Measurements from ENCODE around the gene HSPG2. TPM values are rescaled to one million over a fixed set of nuclear protein-coding genes. Genes with fewer than 3 reads are reported as not detected.

HSPG2 gene
- total RNA-seq, 2 donors from 2014 or later, result 1.2 to 1.6 TPM

DNA sequence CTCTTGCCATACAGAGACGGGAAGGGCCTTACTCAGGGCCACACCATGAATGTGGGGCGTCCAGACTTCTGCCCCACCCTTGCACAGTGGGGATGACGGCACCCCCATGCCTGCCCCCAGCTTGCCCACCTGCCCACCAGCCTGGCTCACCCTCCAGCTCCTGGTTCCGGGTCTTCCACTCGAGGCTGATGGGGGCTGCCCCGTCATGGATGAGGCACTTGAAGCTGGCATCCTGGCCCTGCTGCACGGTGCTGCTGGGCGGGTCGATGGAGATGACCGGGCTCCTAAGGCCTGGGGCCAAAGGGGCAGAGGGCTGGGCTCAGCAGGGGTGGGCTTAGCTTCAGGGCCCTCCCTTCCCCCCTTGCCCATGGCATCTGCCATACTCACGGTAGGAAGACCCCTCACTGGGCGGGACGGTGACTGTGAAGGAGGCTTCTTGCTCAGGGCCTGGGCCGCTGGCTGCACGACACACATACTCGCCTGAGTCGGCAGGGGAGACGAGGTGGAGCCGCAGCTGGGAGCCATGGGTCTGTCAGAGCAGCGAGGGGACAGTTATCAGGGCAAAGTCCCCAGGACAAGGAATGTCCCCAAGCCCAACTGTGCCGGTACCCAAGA, 95.2 kb downstream of the HSPG2 start:
- no peak for DNase-seq

DNA sequence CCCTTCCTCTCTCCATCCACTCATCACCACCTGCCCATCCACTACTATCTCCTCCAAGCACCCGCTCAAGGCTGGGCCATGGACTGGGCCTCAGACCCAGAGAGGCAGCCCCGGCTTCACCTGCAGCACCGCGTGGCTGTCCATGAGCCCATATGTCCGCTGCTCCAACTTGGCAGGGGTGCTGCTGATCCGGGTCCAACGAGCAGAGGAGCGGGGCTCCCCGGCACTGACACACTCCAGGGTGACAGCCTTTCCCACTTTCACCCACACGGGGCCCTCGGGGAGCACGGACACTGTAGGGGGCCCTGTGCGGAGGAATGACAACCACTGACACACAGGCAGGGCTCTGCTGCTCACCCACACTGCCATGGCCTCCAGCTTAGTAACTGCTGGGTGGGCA, 96.1 kb downstream of the HSPG2 start:
- H3K36me3 Mint-ChIP-seq (ENCODE audit: low read depth), result no peaks in the 10 kb centered on the region
- no peaks in the 10 kb centered on the region for H3K4me1 Mint-ChIP-seq
- no peak overlapping the region for H3K27ac Mint-ChIP-seq
- no peaks in the 10 kb centered on the region for H3K9me3 ChIP-seq (ENCODE audit: control insufficient read depth, low read length, poor library complexity, severe bottlenecking)
- H3K27me3 Mint-ChIP-seq, result no peaks in the 10 kb centered on the region
- ATAC-seq (no peak), DNase-seq (no peak)
- H3K4me3 Mint-ChIP-seq, result no peak overlapping the region

More for the DNA sequence above, 95.2 kb downstream of the HSPG2 start:
- ATAC-seq, result no peak
- no peak overlapping the region for H3K4me3 Mint-ChIP-seq
- no peaks in the 10 kb centered on the region for H3K9me3 ChIP-seq (ENCODE audit: control insufficient read depth, low read length, poor library complexity, severe bottlenecking)
- no peaks in the 10 kb centered on the region for H3K36me3 Mint-ChIP-seq (ENCODE audit: low read depth)
- no peak overlapping the region for H3K27ac Mint-ChIP-seq
- no peaks in the 10 kb centered on the region for H3K4me1 Mint-ChIP-seq
- no peaks in the 10 kb centered on the region for H3K27me3 Mint-ChIP-seq

DNA sequence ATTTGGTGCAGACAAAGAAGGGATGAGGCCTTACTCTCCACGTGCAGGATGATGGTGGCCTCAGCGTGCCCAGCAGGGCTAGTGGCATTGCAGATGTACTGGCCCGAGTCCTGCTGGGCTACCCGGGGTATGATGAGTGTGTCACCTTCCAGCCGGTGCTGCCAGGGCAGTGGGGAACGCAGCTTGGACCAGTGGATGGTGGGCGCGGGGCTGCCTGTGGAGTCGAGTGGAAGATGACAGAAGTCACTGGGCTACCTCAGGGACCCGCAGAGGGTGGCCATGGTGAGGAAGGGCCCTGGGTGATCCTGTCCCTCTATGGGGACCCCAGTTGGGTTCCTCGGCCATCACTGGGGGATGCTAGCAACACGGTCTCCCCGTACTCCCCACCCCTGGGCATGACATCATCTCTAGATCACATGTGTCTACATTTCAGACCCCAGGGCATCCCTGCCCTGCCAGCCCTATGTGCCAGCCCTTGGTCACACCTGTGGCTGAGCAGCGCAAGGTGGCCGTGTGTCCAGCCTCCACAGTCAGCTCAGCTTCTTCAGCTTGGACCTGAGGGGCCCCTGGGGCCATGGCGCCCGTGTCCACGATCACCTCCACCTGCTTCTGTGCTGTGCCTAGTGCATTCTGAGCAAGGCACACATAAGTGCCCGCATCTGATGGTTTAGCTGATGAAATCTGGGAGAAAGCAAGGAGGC, 97.6 kb downstream of the HSPG2 start:
- ATAC-seq (no peak), DNase-seq (no peak)
- Mint-ChIP-seq H3K4me3 (no peak overlapping the region), H3K36me3 (ENCODE audit: low read depth) (no peaks in the 10 kb centered on the region), H3K27me3 (no peaks in the 10 kb centered on the region), H3K4me1 (no peaks in the 10 kb centered on the region), H3K27ac (no peak overlapping the region)
- H3K9me3 ChIP-seq (ENCODE audit: control insufficient read depth, low read length, poor library complexity, severe bottlenecking), result no peaks in the 10 kb centered on the region

DNA sequence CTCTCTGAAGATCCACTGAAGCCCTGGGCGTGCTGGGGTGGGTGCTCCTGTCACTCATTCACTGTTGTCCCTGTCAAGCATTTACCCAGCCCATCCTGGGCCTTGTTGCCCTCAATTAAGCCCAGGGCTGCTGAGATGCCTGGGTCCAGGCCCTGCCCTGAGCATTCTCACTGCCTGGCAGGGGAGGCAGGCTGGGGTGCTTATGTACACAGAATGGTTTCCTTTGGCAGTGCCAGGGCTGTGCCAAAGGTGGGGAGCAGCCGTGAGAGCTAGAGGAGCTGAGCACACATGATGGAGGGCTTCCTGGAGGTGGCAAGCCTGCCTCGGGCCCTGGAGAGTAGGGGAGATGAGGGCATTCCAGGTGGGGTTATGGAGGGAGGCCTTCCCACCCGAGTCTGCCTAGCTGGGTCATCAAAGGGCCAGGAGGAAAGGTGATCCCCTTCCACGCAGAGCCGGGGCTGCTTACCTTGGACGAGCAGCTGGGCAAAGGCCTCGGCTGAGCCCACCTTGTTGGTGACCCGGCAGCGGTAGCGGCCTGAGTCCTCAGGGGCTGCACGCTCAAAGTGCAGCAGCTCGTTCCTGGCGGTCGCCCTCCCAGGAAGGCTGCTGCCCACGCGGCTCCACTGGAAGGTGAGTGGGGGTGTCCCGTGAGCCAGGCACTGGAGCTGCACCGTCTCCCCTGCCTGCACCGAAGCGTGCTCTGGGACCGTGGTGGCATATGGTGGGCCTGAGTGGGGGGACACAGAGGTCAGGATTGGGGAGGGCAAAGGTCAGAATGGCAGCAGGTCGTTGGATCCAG, 98.6 kb downstream of the HSPG2 start:
- no peaks in the 10 kb centered on the region for H3K27me3 Mint-ChIP-seq
- no peaks in the 10 kb centered on the region for H3K4me1 Mint-ChIP-seq

DNA sequence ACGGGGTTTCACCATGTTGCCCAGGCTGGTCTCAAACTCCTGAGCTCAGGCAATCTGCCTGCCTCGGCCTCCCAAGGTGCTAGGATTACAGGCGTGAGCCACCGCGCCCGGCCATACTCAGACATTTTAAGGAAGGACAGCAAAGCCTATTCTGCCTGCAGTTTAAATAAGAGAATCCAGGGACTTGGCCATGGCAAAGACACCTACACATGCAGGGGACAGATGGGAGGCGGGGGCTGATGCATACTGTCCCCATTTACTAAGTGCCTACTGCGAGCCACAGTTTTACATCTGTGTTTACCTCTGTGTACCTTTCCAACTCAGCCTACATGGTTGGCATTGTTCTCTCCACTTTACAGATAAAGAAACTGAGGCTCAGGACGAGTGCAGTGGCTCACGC, 99.6 kb downstream of the HSPG2 start:
- DNase-seq (no peak), ATAC-seq (no peak)
- no peaks in the 10 kb centered on the region for H3K9me3 ChIP-seq (ENCODE audit: control insufficient read depth, low read length, poor library complexity, severe bottlenecking)
- Mint-ChIP-seq H3K27ac (no peak overlapping the region), H3K4me3 (no peak overlapping the region), H3K4me1 (no peaks in the 10 kb centered on the region), H3K27me3 (no peaks in the 10 kb centered on the region), H3K36me3 (ENCODE audit: low read depth) (no peaks in the 10 kb centered on the region)

More for the DNA sequence above, 98.6 kb downstream of the HSPG2 start:
- Mint-ChIP-seq H3K36me3 (ENCODE audit: low read depth) (no peaks in the 10 kb centered on the region), H3K27ac (no peak overlapping the region), H3K4me3 (no peak overlapping the region)
- H3K9me3 ChIP-seq (ENCODE audit: control insufficient read depth, low read length, poor library complexity, severe bottlenecking), result no peaks in the 10 kb centered on the region
- DNase-seq (no peak), ATAC-seq (no peak)

DNA sequence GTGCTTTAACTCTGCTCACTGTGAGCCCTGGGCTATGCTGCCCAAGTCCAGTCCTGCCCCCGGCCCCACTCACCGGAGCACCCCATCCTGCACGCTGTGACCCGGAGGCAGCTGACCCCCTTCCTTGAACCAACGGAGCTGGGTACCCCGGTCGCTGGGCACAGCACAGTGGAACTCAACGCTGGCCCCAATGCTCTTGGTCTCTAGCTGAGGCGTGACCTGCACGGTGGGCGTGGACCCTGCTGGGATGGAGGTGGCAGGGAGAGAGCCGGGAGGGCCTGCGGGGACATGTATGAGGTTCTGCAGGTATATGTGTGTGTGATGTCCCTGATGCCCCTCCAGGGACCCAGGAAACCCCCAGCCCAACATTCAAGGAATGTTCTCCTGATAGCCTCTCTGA, 100.4 kb downstream of the HSPG2 start:
- no peak overlapping the region for H3K4me3 Mint-ChIP-seq
- H3K36me3 Mint-ChIP-seq (ENCODE audit: low read depth), result no peaks in the 10 kb centered on the region
- no peak for DNase-seq
- H3K27ac Mint-ChIP-seq, result no peak overlapping the region
- ATAC-seq, result no peak
- H3K9me3 ChIP-seq (ENCODE audit: control insufficient read depth, low read length, poor library complexity, severe bottlenecking), result no peaks in the 10 kb centered on the region
- H3K4me1 Mint-ChIP-seq, result no peaks in the 10 kb centered on the region
- no peaks in the 10 kb centered on the region for H3K27me3 Mint-ChIP-seq

DNA sequence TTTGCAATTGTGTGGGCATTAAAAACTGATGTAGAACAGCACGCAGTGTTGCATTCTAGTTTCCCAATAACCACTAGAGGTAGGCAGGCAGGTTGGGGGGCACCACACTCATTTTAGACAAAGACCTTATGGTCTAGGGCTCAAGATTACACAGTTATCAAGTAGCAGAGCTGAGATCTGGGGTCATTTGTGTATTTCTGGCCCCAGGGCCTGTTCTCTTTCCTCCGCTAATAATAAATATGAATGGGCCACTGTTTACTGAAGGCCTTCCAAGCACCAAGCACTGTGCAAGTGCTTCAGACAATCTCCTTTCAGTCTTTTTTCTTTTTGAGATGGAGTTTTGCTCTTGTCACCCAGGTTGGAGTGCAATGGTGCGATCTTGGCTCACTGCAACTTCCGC, 101.1 kb downstream of the HSPG2 start:
- Mint-ChIP-seq H3K4me1 (no peaks in the 10 kb centered on the region), H3K36me3 (ENCODE audit: low read depth) (no peaks in the 10 kb centered on the region), H3K27me3 (no peaks in the 10 kb centered on the region), H3K4me3 (no peak overlapping the region), H3K27ac (no peak overlapping the region)
- DNase-seq (no peak), ATAC-seq (no peak)
- H3K9me3 ChIP-seq (ENCODE audit: control insufficient read depth, low read length, poor library complexity, severe bottlenecking), result no peaks in the 10 kb centered on the region

DNA sequence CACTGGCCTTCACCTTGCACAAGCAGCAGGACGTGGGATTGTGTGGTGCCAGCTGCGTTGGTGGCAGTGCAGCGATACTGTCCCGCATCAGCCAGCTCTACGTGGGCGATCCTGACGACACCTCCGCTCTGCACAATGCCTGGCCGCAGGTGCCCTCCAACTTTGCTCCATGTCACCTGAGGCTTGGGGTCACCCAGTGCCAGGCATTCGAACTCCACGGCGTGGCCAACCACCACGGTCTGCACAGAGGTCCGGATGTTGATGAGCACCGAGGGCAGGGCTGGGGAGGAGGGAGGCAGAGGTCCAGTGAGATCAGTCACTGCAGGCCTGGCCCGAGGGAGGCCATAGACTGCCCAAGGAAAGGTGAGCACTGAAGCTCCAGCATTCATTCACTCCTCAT, 102.4 kb downstream of the HSPG2 start:
- Mint-ChIP-seq H3K27me3 (no peaks in the 10 kb centered on the region), H3K27ac (no peak overlapping the region), H3K4me3 (no peak overlapping the region), H3K4me1 (no peaks in the 10 kb centered on the region), H3K36me3 (ENCODE audit: low read depth) (no peaks in the 10 kb centered on the region)
- ATAC-seq (no peak), DNase-seq (no peak)
- H3K9me3 ChIP-seq (ENCODE audit: control insufficient read depth, low read length, poor library complexity, severe bottlenecking), result no peaks in the 10 kb centered on the region

DNA sequence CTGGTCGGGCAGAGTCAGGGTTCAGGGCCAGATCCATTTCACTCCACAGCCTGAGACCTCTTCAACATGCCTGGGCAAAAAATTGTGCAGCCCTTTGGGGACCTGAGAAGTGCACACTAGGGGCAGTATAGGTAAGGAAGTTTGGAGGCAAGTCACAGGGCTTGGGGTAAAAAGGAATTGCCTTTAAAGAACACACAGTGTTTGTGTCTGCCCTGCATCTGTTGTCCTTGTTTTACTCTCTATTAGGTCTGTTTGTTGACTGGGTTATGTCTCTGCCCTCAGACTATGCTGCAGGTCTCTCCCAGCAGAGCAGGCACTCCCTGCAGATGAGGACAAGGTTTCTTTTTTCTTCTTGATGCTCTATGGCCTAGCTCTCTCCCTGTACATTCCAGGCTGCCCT, 103.0 kb downstream of the HSPG2 start:
- Mint-ChIP-seq H3K27me3 (no peaks in the 10 kb centered on the region), H3K36me3 (ENCODE audit: low read depth) (no peaks in the 10 kb centered on the region), H3K4me3 (no peak overlapping the region), H3K27ac (no peak overlapping the region), H3K4me1 (no peaks in the 10 kb centered on the region)
- DNase-seq, result no peak
- no peak for ATAC-seq
- no peaks in the 10 kb centered on the region for H3K9me3 ChIP-seq (ENCODE audit: control insufficient read depth, low read length, poor library complexity, severe bottlenecking)

DNA sequence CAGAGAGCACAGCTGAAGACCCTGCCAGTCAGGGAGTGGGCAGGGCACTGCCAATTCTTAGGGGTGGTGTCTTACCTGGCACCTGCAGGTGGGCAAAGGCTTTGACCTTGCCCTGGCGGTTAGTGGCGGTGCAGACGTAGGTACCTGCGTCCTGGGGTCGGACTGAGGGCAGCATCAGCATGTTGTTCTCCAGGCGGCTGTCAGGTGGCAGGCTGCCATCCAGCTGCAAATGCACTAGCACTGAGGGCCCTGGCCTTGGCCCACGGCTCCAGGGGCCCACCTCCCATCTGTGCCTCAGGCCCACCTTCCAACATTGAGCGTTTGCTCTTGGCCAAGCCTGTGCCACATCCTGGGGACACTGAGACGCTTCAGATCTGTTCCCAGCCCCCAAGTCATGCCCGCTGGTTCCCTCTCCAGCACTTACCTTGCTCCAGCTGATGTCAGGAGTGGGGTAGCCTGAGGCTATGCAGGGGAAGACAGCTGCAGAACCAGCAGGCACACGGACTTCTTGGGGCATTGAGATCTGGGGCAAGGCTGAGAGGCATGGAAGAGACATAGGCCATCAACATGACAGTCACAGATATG, 103.6 kb downstream of the HSPG2 start:
- H3K27me3 Mint-ChIP-seq, result no peaks in the 10 kb centered on the region
- DNase-seq (no peak), ATAC-seq (no peak)
- H3K27ac Mint-ChIP-seq, result no peak overlapping the region
- H3K4me3 Mint-ChIP-seq, result no peak overlapping the region
- no peaks in the 10 kb centered on the region for H3K36me3 Mint-ChIP-seq (ENCODE audit: low read depth)
- H3K9me3 ChIP-seq (ENCODE audit: control insufficient read depth, low read length, poor library complexity, severe bottlenecking), result no peaks in the 10 kb centered on the region
- peaks cover under 1% of the 10 kb centered on the region for H3K4me1 Mint-ChIP-seq

DNA sequence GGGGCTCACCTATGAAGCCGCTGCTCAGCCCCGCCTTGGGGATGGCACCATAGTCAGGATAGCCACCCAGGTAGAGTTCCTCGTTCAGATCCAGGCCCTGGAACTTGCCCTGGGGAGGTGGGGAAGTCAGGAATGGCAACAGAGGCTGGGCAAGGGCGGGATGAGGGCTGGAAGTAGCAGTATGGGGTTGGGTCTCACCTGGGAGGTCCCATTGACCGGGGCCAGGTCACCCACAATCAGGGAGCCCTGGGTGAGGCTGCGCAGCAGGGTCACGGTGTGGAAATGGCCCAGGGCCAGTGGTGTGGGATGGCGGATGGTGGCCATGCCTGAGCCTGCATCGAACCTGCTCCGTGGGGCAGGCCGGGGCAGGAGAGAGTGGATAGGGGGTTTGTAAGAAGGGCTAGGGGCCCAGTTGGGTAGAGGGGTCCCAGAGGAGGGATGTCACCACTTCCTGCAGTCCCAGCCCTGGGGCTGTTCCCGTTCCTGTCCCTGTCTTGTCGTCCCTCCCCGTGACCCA, 105.6 kb downstream of the HSPG2 start:
- Mint-ChIP-seq H3K27me3 (no peaks in the 10 kb centered on the region), H3K4me1 (peaks cover 2% of the 10 kb centered on the region), H3K4me3 (no peak overlapping the region), H3K27ac (no peak overlapping the region), H3K36me3 (ENCODE audit: low read depth) (no peaks in the 10 kb centered on the region)
- no peak for DNase-seq
- no peak for ATAC-seq
- no peaks in the 10 kb centered on the region for H3K9me3 ChIP-seq (ENCODE audit: control insufficient read depth, low read length, poor library complexity, severe bottlenecking)

DNA sequence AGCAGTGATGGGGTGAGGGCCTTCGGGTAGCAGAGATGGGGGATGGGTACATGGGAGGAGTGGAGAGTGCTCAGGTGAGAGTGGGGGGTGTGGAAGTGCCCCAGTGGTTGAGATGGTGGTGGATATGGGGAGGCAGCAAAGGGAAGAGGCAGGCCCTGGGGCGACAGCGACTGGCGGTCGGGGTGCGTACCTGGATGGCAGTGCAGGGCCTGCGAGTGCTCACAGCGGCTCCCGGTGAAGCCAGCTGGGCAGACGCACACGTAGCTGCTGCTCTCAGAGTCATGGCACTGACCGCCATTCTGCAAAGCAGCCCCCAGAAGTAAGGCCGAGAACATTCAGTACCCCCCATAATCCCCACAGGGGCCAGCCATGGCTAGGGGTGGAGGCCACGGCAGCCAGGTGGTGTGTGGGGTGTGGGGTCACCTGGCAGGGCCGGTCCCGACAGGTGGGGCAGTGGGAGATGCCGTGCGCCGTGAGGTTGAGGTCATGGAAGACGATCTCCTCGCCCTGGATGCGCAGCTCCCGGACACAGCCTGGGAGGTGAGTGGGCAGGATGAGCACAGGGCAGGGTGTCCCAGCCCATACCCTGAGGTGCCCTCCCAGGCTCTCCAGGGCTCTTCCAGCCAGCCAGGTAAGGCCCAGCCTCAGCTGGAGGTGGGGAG, 106.2 kb downstream of the HSPG2 start:
- Mint-ChIP-seq H3K4me3 (no peak overlapping the region), H3K4me1 (peaks cover 2% of the 10 kb centered on the region), H3K27ac (peak overlapping the region; percentile 29), H3K36me3 (ENCODE audit: low read depth) (no peaks in the 10 kb centered on the region), H3K27me3 (no peaks in the 10 kb centered on the region)
- ATAC-seq, result no peak
- no peaks in the 10 kb centered on the region for H3K9me3 ChIP-seq (ENCODE audit: control insufficient read depth, low read length, poor library complexity, severe bottlenecking)
- no peak for DNase-seq

DNA sequence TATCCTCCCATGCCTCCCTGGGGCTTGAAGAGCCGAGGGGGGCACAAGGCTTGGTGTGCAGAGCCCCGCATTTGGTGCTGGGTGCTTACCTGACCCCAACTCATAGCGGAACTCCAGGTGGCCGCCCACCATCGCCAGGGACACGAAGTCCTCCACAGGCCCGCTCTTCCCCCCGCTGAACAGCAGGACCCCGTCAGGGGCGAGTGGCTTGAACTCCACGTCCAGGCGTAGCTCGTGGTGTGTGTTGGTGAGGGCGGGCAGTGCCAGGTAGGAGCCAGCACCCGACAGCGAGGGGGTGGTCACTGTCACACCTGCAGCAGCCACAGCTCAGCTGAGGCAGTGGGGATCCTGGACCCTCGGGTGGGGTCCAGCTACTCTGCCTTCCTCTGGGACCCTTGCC, 107.8 kb downstream of the HSPG2 start:
- H3K27ac Mint-ChIP-seq, result no peak overlapping the region
- no peaks in the 10 kb centered on the region for H3K27me3 Mint-ChIP-seq
- H3K36me3 Mint-ChIP-seq (ENCODE audit: low read depth), result no peaks in the 10 kb centered on the region
- peaks cover 2% of the 10 kb centered on the region for H3K4me1 Mint-ChIP-seq
- DNase-seq (no peak), ATAC-seq (no peak)
- H3K9me3 ChIP-seq (ENCODE audit: control insufficient read depth, low read length, poor library complexity, severe bottlenecking), result no peaks in the 10 kb centered on the region
- H3K4me3 Mint-ChIP-seq, result no peak overlapping the region
